Stimulated activated CD4-positive, alpha-beta T cell treated with anti-CD3 and anti-CD28 coated beads, Interleukin-4, amount 100 ng/mL, for 24 hours (primary cell): Measurements from ENCODE around the gene CDX1.

Experiments
- DNase-seq: peaks from one replicate; pipeline ENCODE4 v3.0.0-alpha.2; 2020

CDX1 gene

DNA sequence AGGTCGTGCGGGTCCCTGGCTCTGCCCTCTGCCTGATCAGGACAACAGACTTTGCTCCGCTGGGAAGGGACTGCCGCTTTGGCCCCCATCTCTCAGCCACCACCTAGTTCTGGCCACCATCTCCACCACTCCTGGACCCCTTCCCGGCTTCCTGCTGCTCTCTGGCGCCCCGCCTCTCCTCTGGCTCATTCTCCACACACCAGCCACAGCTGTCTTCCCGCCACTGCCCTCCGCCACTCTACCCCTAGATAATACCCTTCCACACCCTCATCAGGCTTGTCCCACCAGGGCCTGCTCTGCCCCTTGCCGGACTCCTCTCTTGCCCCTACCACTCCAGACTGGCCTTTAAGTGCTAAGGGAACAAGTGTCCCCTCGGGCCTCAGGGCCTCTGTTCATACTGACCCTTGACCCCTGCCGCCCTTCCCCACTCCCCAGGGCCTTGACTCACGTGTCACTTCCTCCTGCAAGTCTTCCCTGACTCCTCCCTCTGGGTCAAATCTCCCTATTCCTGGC is 3.0 kb upstream of the CDX1 start:
- no peak for DNase-seq

DNA sequence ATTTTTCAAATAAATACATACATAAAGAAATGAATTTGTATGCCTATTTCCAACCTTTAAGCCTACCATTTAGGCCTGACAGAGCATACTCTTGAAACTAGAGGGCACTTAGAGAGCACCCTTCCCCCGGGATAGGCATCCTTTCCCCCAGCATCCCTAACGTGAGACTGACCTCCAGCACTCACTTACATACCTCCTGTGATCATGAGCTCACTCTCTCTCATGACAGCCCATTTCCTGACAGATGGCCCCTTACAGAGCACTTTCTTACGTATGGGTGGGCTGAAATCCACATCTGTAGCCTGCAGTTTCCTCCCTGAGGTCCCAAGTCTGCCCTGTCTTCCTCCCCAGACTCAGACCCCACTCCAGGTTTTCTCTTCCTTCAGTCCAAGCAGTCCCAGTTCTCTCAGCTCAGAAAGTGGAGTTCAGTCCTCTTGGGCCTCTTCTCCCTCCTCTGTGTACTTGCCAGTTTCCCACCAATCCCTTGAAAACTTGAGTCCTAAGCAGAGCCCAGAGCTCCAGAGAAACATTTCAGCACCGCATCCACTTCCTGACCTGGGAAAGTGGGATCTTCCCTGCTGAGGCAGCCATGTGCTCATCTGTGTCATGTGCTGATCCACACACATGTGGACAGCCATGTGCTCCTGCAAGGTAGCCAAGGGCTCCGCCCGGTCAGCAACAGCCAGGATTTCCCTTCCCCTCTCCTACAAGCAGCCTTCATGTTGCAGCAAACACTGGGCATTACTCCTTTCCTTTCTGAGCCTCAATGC is 2.2 kb upstream of the CDX1 start:
- DNase-seq = no peak

DNA sequence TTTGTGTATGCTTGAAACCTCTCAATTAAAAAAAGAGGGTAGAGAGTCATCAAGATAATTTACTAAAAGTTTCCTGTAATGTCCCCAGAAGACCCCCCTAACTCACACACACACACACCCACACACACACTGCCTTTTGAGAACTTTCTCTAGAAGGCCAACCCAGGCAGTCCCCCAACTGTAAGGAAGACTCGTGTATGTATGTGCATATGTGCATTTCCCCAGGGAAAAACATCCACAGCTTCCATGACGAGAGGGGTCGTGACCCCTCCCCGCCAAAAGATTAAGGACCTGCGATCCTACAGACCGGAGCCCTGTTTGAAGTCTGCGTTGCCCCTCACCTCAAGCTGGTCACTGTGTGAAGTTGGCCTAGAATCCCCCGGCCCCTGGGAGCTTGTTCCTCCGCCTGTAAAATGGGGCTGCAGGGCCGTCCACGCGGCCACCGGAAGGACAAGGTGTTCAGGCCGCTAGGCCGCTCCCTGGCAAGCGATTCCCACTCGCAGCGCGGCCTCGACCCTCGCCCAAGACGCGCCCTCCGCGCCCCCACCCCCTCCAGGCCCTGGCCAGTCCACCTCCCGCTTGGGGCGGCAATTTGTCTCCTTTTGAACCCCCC is 435 bp upstream of the CDX1 start:
- no peak for DNase-seq

DNA sequence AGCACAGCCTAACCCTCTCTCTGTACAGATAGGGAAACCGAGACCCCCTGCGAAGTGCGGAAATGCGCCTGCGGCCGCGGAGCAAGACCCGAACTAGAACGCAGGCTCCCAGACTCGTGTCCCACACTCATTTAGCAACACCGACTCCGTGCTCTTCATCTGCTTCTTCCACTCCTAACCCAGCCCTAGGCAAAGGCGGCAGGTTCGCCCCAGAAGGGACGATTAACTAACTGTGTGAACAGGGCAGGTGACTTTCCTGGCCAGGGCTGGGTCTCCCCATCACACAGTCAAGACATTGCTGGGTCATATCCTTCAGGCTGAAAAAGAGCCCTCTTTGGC is 903 bp downstream of the CDX1 start:
- DNase-seq = no peak

DNA sequence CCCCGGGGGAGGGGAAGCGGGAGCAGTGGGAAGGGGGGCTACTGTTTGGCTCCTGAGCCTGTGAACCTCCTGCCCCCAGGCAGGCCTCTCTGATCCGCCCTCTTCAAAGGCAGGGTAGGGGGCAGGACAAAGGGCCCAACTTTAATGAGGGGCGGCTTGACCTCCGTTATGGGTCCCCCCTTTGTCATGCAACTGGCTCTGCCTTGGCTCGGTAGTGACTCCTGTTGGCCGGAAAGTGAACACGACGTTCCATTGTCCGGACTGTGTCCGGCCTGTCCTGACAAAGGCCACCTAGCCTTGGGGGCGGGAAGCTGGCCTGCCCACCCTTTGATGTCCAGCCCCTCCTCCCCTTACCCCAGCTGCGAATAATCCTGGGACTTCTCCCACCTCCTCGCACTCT is 1.3 kb downstream of the CDX1 start:
- no peak for DNase-seq

DNA sequence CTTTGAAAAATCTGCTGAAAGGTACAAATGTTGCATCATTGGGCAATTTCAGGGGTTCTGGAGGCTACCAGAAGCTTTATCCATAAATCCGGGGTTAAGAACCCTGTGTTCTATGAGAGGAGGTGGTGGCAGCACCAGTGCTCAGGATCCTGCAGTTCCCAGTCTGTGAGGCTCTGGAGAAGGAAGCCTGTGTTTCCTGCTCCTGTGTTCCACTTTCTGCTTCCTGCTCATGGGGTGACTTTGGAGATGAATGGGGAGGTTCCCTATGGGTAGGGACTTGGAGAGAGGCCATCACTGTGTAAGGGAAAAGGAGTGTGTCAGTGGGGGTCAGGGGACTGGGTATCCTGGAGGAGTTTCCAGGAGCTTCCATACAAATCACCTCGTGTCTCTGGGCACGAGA is 2.3 kb downstream of the CDX1 start:
- no peak for DNase-seq

DNA sequence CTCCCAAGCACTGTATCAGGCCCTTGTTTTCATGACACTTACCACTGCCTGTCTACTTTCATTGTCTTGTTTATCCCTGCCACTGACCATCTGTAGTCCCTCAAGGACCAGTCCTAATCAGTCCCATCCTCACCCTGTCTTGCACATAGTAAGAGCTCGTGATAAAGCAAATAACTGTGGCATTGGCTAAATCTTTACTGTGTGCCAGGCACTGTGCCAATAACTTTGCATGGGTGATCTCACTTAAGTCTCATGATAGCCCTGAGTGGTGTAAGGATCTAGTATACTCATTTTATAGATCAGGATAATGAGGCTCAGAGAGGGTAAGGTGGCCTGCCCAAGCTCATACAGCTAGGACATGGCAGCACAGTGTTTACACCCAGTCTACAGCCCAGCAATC is 5.6 kb downstream of the CDX1 start:
- DNase-seq = no peak

DNA sequence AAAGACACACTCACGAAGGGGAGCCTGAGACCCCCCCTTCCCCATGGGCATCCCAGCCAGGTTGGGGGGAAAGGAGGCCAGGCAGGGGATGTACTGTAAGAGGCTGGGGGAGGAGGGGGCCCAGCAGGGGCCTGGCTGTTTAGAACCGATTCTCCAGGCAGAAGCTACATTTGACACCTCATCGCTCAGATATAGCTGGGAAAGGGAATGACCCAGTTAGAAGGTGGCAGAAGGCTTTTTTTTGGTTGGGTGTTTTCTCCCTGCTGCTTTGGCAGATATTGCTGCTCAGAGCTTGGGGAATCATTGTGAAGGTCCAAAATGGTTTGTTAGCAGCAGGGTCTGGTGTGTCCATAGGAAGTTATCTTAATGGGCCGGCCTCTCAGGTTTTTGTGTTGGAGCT is 6.0 kb downstream of the CDX1 start:
- no peak for DNase-seq

DNA sequence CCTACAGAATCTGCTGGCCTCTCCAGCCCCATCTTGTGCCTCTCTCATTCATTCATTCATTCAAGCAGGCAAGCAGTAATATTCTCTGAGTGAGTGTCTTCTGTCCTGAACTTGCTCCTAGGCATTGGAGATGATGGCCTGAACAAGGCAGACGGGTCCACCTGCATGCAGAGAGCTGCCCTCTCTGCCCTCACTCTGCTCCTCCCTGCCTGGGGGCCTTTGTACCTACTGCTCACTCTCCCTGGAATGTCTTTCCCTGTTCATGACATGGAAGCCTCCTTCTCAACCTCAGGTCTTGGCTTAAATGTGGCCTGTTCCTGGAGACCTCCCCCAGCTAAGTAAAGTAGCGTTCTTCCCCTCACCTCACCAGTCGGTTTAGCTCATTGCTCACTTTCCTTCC is 6.6 kb downstream of the CDX1 start:
- no peak for DNase-seq

DNA sequence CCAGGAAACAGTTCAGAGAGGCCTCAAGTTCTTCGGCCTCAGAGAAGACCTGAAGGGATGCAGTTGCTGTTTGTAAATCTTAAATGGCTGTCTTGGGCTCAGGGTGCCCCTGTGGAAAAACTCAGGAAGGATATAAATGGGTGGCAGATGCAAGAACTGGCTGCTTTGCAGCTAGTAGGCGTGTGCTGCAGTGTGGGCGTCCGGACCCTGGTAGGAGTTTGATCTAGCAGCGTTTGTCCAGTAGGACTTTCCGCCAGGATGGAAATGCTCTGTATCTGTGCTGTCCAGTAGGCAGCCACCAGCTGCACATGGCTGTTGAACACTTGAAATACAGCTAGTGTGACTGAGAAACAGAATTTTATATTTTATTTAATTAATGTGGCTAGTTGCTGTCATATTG is 7.7 kb downstream of the CDX1 start:
- no peak for DNase-seq

DNA sequence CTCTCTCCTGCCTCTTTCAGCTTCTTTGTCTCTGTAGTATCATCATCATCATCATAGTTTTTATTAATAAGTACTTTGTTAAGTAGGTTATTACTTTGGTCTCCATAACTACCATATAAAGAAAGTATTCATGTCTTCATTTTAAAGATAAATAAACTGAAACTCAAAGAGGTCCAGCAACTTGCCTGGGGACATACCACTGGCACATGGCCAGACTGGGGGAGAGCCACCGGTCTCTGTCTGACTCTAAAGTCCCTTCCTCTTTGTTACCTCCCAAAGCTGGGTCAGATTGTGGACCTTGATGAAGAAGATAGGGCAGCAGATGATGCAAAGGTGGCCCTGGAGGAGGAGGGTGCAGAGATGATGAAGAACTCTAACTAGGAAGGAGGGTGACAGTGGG is 8.5 kb downstream of the CDX1 start:
- DNase-seq = no peak

DNA sequence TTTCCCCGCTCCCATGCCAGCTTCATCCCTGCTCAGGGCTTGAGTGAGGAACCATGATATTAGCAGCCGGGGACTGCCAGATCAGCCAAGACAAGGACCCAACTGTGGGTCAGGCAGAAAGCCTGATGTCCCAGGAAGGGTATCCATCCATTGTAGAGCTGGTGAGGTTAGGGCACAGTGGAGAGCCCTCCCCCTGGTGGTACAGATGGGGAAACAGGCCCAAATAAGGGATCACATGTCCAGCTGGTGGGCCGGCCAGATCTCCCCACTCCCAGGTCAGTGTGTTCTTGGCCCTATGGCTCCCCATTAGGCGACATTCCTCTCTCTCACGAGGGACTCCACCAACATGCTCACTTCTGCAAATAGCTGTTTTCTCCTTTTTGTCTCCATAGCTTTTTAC is 9.0 kb downstream of the CDX1 start:
- no peak for DNase-seq

DNA sequence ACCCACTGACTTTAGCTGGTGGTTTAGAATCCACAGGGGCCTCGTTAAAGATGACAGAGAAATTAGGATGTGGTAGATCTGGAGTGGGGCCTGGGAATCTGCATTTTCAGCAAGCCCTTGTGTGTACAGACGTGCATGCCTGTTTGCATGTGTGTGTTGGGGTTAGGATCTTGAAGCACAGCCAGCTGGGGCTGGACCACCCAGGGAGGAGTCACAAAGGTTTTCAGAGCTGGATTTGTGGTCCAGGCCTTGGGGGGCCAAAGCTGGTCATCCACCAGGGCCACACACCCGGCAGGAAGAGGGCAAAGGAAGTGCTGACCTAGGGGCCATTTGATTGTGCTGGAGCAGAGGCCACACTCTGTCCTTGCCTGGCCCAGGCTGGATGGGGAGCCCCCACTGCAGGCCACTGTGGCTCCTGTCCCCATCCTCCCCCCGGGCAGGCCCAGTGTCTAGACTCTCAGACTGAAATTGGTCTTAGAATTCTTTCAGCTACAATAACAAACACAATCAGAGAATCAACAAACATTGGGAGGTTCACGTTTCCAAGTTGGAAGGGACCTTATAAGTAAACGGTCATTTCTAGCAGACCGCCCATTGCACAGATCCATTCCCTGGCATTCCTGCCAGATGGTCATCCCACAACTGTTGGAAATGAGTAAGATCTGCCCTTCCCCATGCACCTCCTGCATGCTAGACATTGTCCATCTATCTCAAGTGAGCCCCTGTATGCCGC is 10.3 kb downstream of the CDX1 start:
- no peak for DNase-seq

DNA sequence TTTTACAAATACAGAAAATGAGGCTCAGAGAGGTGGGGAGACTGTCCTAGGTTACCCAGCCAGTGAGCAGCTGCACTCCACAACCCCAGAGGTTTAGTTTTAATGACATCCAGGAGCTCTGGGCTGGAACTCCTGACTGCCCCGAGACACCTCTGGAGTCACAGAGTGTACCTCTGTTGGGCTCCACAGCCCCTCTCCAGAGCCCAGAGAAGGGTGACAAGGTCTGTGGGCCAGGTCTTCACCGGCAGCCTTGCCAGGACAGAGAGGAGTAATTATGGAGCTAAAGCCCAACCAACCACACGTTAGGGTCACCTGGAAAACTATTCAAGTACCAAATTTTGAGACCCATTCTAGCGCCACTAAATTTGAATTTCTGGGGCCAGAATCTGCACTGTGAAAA is 11.1 kb downstream of the CDX1 start:
- no peak for DNase-seq

DNA sequence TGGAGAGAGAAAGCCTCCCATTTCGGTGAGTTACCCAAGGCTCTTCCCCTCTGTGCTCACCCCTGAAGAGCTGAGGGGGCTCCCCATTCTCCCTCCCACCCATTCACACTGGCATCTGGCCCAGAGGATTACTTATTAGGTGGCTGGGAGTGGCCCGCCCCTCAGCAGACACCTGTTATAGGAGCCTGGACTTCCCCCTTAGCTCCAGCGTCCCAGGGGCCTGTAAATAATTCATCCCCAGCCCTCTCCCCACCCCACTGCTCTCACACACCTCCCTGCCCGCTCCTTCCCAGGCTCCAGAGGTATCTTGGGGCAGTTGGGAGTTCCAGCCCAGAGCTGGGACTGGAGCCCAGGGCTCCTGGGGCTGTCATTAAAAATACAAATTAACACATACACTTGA is 11.7 kb downstream of the CDX1 start:
- DNase-seq = no peak

DNA sequence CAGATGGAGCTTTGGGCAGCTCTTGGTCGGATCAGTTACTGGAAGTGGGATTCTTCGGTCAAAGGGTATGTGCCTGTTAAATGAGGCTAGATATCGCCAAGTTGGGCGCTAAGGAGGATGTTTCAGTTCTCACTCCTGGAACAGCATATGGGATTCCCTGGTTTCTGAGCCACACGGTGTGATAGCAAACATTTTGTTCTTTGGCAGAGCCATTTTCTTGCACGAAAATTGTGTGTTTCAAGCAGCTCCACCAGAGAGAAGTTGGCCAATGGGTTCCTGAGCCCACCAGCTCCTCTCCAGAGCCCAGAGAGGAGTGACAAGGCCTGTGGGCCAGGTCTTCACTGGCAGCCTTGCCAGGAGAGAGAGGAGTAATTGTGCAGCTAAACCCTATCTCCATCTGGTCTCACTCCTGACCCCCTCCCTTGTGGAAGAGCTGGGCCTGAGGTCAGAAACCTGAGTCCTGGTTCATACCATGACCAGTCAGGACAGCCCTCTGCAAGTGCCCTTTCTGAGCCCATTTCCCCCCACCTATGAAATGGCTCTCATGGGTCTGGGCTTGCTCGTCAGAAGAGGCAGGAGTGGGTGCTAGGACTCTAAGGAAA is 12.5 kb downstream of the CDX1 start:
- DNase-seq = no peak

DNA sequence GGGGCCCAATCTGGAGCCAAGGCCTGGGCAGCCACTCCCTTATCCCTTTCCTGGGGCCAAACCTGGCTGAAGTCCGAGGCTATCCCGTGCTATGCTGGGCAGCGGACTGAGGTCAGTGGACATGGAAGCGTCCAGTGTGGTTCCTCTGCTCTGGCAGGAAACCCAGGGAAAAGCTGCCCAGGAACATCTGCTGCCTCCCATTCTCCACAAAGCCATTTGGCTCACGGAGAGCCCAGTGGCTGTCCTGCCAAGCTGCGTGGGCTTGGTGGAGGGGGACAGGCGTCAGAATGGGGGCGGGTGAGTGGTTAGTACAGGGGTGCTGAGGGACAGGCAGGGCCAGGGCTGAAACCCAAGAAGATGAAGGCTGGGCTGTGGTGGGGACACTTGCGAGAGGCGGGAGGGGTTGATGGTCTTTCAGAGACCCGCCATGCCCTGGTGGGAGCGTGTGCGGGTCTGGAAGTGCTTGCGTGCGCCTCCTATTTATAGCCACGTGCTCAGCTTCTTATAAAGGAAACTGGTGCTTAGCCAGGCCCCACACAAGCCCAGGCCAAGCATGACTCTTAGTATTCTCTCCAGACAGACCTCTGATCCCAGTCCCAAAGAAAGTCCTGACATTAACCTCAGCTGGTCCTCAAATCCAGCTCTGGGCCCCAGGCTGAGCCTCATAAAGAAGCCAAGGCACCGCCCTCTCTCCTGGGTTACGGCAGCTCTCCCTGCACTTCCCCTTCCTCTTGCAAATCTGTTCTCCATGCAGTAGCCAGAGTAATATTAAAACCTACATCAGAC is 13.9 kb downstream of the CDX1 start:
- DNase-seq = no peak

DNA sequence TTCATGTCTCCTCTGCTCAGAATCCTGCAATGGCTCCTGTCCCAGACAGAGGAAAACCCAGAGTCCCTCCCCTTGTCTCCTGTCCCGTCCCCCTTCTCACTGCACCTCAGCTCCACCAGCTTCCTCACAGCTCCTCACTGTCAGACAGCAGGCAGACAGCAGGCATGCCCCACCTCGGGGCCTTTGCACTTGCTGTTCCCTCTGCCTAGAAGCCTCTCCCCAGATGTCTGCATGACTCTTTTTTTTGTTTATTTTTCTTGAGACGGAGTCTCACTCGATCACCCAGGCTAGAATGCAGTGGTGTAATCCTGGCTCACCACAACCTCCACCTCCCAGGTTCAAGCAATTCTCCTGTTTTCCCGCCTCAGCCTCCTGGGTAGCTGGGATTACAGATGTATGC is 14.4 kb downstream of the CDX1 start:
- DNase-seq = no peak

DNA sequence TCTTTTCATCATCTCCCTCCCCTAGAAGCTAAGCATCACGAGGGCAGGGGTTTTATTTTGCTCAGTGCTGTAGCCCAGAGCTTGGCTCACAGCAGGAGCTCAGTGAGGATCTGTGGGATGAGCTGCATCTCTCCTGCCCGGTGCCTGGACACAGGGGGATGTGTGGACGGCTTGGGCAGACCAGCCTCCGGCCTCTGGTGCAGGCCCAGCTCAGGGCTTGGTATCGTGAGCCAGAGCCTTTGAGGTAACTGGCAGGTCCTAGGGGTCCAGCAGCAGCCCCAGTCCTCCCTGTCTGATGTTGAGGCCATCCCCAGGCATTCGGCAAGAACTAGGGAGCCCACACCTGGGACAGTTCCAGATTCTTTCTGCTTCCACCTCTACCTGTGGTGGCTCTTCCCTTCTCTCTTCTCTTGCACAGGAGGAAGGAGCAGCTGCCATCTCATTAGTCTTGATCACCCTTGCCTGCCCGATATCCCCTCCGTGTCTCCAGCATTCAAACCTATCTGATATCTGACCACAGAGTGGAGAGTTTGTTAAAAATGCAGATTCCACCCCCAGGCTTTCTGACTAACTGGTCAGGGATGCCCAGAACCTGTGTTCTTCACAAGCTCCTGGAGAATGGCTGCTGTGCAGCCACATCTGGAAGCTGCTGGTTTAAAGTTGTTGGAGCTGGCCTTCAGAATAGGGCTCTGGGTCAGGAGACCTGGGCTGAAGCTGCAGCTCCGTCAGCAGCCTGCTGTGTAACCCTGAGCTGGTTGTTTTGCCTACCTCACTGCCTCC is 15.4 kb downstream of the CDX1 start:
- no peak for DNase-seq

DNA sequence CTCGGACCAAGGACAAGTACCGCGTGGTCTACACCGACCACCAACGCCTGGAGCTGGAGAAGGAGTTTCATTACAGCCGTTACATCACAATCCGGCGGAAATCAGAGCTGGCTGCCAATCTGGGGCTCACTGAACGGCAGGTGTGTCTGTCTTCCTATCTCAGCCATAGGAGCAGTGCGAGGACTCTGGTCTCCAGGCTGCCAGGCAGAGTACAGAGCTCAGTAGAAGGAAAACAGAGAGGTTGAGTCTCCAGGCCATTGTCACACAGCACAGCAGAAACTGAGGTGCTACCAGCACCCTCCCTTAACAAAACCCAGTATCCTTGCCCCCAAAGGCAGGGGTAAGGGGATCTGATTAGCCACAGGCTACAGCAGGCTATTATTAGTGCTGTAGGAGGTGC is 16.2 kb downstream of the CDX1 start:
- DNase-seq = no peak

DNA sequence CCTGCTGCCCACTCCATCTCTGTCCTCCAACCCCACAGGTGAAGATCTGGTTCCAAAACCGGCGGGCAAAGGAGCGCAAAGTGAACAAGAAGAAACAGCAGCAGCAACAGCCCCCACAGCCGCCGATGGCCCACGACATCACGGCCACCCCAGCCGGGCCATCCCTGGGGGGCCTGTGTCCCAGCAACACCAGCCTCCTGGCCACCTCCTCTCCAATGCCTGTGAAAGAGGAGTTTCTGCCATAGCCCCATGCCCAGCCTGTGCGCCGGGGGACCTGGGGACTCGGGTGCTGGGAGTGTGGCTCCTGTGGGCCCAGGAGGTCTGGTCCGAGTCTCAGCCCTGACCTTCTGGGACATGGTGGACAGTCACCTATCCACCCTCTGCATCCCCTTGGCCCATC is 16.9 kb downstream of the CDX1 start:
- no peak for DNase-seq

DNA sequence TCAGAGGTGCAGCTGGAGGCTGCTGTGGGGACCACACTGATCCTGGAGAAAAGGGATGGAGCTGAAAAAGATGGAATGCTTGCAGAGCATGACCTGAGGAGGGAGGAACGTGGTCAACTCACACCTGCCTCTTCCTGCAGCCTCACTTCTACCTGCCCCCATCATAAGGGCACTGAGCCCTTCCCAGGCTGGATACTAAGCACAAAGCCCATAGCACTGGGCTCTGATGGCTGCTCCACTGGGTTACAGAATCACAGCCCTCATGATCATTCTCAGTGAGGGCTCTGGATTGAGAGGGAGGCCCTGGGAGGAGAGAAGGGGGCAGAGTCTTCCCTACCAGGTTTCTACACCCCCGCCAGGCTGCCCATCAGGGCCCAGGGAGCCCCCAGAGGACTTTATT is 17.4 kb downstream of the CDX1 start:
- DNase-seq = no peak
